ENCODE measurements around the gene GPR176.

GPR176 gene

GRCh38 chr15:39799552-39800011, 120.5 kb downstream of the GPR176 start:
- DNase-seq, result no peak

- no peak for DNase-seq
These were observed 121.7 kb downstream of the GPR176 start for GRCh38 chr15:39798382-39798781.

GRCh38 chr15:39797407-39797806, 122.7 kb downstream of the GPR176 start:
- DNase-seq, result no peak

GRCh38 chr15:39796601-39797000, 123.5 kb downstream of the GPR176 start:
- DNase-seq, result no peak

GRCh38 chr15:39795486-39795885, 124.6 kb downstream of the GPR176 start:
- DNase-seq, result no peak

DNA sequence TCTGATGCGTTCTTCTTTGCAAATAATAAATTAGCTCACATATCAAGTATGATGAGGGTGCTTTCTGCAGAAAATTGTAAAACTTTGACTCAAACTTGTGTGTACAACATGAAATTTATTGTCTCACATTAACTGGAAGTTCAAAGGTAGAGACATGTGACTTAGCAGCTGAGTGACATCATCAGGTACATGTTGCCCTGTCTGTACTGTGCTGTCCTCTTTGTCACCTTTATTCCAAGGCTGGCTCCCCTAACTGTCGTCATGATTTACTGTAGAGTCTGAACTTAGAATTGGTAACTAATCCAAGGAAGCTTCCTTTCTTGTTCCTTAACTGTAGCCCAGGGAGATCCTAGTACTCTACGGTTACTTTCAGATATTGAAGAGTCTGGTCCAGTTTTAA, 125.1 kb downstream of the GPR176 start:
- DNase-seq, result no peak

- no peak for DNase-seq
These were observed 126.1 kb downstream of the GPR176 start for GRCh38 chr15:39793923-39794322.

DNA sequence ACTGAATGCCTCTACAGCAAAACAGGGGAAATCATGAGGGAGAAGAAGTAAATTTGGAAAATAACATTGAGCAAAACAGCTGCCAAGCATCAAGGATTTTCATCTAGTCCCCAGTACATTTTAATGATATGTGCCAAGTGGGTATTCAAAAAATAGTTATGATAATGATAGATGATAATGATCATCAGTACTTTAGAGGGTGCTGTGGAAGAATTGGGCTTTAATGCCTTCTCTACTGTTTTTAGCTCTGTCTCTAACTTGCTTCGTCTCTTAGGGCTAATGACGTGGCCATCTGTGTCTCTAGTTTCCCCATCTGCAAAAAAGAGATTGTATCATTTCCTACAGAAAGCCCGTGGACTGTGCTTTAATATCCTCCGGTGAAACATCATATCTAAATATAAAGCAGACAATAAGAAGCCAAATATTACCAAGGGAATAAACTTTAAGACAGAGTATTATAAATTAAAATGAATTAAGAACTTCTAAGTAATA, 127.2 kb downstream of the GPR176 start:
- no peak for DNase-seq

DNA sequence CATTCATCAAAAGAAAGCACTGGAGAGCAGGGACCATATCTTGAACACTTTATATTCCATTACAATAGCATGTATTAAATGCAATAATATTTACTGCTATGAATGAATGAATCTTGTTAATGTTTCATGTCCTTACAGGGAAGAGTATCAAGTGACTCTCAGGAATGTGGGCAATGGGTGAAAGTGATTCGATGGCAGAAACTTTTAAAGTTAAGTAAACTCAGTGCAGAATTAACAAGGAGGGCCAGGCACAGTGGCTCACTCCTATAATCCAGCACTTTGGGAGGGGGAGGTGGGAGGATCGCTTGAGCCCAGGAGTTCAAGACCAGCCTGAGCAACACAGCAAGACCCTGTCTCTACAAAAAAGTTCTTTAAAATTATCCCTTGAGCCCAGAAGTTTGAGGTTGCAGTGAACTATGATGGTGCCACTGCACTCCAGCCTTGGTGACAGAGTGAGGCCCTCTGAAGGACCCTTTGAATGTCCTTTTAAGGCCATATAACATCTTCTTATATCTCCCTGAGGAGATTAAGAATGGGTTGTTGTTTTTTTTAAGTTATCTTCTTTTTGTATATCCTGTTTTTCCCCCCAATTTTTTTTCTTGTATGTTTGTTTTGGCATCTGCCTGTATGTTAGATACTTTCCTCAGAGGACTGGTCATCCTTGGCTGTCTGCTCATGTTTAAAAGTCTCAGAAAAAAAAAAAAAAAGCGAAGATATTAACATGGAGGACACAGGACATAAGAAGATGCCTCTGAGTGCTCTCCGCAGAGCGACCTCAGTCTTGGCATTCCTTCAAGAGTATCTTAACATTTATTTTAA, 127.8 kb downstream of the GPR176 start:
- no peak for DNase-seq

DNA sequence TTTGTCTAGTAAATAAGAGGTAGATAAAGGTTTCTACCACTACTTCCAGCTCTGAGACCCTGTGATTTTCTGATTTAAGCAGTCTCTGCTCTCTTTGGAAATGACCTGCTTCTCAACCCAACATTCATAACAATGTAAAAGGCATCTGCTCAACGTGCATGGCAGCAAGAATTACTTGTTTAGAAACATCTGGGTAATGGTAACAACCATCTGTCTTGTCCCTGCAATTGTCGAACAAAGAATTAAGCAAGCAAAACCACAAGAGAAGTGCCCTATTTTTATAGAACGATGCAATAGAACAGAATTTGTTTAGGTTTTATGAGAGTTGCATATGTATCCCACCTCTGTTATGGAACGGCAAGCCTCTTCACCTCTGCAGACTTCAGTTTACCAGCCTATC, 130.3 kb downstream of the GPR176 start:
- DNase-seq, result no peak

DNA sequence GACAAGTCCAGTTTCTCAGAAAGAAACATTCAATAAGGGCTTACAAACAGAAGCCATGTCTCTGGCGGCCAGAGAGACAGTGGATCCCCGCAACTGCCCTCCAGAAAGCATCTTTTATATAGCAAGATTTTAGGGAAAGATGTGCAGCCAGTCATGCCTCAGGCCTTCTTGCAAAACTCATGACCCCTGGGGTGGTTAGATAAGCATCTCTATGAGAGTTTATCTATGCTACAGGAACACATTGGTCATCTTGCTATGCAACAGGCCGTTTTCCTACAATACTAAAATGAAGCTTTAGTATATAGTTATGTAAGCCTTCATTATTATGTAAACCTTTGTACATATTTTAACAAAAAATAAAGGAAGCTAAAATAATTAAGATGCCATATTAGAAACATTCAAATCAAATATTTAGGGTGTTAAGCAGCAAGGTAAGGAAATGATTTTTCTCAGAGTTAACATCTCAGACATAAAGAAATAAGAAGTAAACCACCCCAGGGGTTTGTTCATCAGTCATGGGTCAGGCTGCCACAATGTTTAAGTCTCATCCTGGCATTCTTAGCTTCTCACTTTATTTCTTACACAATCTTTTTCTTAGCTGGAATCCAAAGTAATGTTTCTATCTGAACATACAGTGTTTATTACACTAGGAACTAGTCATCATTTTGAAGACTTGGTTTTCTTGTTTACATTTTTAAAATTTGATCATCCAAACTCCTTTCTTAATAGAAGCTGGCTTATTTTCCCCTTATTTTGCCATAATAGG, 131.1 kb downstream of the GPR176 start:
- no peak for DNase-seq

DNA sequence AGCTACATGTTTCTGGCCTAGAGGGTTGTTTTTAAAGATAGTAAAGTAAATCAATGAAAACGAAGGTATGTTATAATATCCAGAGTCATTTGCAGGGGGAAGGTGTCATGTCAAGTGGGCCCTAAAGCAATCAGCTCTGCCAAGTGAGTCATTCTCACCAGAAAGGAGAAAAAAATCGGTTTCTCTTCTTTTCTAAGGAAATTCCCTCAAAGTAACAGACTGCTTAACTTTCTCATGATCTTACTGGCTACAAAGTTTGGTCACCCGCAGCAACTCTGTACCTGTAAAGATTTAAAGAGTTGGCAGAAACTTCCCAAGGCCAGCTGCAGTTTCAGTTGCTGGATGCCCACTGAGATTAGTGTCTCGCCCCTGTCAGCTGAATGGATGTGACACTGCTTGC, 132.0 kb downstream of the GPR176 start:
- no peak for DNase-seq

DNA sequence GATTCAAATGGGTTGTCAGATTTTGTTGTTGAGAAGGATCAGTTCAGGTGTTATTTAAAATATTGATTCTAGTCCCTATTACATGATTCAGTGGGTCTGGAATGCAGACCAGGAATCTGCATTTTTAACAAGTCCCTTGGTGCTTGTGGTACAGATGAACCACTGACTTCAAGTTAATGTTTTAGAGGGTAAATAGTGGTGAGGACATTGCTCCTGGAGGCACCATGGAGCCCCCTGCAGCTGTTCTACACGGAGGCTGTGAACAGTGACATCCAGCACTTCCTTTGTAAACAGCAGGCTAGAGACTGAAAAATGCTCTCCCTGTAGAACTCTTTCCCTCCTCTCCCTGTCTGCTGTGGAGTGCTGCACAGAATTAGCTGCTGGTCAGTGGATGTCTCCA, 132.6 kb downstream of the GPR176 start:
- no peak for DNase-seq

DNA sequence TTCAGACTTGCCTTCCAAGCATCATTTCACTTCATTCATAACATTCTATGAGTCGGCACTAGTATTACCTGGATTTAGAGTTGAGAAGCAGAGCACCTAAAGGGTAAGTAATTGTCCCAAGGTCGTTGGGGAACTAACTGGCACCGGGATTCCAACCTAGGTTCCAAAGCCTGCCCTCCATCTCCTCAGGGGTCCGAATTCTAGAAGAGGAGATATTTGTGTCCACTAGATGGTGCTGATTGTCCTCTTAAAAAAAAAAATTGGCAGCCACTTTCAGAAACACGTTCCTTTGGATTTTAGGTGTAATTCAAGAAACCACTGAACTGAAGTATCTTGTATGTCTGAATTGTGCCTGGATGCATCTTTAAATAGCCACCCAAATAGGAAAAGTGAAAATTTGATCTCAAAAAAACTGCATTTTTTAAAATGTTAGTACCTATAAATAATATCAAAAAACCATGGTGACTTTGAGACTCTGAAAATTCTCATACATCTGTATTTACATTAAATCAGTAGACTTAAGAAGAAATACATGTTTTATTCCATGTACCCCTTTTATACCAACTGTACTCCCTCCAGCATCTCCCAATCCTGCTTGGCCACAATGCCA, 133.5 kb downstream of the GPR176 start:
- peak; percentile 52 to 84 for DNase-seq

GRCh38 chr15:39785841-39786240, 134.2 kb downstream of the GPR176 start:
- peak in 1 of 2 experiments; percentile 42 for DNase-seq

DNA sequence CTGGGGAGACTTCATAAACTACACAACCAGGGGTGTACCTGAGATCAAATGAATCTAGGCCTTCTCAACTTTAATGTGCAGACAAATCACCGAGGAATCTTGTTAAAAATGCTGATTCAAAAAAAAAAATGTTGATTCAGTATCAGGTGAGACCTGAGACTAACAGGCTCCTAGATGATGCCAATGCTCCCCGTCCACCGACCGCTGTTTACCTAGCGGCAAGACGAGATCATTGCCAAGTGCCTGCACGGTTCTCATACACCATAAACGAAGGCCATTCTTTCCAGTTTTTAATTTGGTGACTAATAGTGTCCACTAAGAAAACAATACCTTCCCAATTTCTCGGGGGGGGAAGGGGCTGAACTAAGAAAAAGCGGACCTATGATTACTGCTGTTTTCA, 134.9 kb downstream of the GPR176 start:
- peak; percentile 42 to 64 for DNase-seq

GRCh38 chr15:39784638-39785037, 135.4 kb downstream of the GPR176 start:
- DNase-seq, result no peak

DNA sequence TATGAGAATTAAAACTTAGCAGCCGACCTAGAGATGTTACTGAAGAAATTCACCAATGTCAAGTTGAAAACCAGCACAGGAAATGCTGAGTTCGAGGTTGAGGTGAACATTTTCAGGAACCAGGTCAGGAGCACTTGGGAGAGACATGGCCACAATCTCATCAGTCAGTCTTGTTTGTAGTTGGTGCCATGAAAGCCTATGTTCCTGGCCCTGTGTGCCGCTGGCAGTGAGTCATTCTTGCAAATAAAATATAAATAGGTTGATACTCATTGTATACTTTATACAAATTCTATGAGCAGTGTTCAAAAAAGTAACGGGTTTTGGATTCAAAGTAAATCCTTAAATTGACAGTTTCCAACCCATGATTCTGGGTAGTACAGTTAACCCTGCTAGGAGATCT, 135.9 kb downstream of the GPR176 start:
- no peak for DNase-seq

DNA sequence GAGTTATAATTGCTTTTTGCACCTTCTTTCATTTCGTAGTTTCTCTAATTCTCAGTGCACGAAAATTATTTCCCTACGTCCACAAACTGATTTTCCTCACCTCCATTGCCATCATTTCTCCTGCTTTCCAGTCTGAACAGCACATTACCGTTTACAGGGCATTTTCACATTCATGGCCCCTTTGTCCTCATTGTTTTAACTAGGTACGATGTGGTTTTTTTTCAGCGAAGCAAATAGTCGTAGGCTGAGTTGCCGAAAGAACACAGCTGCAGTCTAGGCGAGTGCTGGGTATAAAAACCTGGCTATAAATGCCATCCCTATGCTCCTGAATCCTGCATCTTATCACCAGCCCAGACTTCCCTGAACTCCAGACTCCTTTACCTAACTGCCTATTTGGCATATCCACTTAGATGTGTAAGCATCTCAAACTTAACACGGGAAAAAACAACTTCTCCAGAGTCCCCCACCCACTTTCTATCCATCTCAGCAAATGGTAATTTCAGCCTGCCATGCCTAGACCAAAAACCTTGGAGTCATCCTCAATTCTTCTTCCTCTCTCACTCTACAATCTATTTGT, 136.7 kb downstream of the GPR176 start:
- peak in 1 of 2 experiments; percentile 47 for DNase-seq

DNA sequence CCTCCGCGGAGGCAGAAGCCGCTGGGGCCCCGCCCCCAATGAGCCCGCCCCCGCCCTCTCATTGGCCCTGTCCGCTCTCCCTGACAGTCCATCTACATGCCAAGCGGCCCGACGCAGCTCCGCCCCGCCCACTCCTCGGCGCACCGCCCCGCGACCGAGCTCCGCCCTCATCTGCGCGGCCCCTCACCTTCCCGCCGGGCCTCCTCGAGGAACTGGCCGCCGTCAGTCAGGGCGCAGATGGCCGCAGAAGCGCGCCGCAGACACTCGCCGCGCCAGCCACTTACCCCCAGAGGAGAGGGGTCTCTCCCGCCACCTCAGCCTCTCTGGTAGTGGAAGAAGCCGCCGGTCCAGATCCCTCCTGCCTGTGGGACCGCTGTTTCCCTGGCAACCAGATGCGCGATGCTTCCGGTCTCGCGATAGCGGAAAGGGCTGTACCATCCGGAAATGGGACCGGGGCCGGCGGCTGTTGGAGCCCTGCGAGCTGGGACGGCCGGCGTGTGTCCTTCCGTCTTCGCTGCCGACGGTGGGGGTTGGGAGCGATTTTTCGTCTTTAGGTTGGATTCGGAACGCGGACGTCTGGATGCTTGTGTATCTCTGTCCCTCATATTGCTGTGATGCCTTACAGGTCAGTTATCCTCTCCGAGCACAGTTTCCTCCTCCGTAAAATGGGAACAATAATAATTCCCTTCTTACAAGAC, 137.5 kb downstream of the GPR176 start, which contains the start of gene FSIP1:
Gene FSIP1 (minus strand): TSS at position 401 of the 698 bp plus-strand sequence. CDS start 6,317 bp downstream, outside the sequence.
- DNase-seq, result peak; percentile 94 to 98

DNA sequence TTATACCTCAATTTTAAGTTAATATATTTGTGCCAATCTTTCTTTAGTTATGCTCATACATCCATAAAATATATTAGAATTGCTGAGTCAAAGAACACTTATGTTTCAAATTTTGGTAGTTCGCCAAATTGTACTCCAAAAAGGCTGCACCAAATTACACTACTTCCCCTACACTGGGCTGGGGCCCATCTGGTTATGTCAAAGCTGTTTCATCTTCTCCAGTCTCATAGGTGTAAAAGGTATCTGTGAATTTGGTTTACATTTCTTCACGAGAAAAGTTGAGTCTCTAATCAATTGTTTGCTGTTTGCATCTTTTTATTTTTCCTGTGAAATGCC, 138.1 kb downstream of the GPR176 start:
- DNase-seq, result no peak
